SIG-M5 treated with dmso at 0.1 percent for 504 hours (cell line): ENCODE data around the gene PLAC8.
"Not testable (repeated sequence)": the region's sequence is repeated elsewhere in the genome, so short reads cannot be mapped to it uniquely, and the experiment has no call there.

Experiments used
- DNase-seq: peaks from one replicate; lab custom pipeline; 2025; ENCODE audit not compliant: unreplicated experiment; lab: John Stamatoyannopoulos, UW

The PLAC8 gene

DNA sequence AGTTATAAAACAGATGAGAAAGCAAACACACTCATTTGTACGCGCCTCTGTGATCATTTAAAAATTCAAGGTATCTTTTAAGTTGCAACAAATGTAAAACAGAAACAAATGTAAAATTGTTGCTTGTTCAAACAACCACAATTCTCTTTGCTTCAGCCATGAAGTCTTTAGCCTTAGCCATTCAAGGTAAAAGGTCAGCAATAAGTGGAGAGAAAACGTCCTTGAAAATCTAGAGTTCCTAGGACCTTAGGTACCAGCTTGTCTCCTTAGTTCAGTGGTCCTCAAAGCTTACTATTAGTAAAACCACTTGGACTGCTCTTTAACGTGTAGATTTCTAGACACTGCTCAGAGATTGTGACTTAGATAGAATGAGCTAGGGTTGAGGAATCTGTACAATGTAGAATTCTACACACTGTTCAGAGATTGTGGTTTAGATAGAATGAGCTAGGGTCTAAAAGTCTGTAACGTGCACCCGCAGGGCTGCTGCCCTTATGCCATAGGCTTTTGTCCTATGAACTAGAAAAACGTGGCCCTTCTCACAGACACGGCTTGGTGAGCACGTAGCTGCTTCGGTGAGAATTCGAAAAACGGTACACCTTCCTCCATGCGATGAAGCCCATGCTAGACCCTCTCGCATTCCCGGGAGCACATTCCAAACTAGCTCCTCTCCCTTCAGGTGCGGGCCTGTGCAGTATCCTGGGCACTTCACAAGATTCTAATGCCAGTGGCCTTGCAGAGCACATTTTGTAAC, 1.7 kb downstream of the PLAC8 start:
- peak; percentile 45 for DNase-seq

DNA sequence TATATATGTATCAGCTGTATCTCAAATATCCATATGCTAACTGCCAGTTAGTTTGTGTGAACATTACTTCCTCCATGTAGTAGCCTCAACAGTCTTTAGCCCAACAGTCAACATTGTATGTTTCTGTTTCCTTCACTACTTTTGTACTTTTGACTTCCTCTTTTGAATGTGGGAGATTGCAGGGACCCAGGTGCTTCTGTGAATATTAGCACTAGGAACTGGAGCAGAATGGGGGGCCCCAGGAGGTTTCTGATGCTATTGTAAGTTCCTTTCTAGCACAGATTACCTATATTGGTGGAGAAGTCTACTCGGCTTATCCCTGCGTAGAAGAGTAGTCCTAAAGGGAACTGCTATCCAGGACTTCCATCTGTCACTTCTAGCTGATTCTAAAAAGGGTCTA, 2.3 kb downstream of the PLAC8 start:
- DNase-seq = peak; percentile 93

GRCh38 chr4:83111751-83112141, 2.8 kb downstream of the PLAC8 start:
- DNase-seq = peak; percentile 33

DNA sequence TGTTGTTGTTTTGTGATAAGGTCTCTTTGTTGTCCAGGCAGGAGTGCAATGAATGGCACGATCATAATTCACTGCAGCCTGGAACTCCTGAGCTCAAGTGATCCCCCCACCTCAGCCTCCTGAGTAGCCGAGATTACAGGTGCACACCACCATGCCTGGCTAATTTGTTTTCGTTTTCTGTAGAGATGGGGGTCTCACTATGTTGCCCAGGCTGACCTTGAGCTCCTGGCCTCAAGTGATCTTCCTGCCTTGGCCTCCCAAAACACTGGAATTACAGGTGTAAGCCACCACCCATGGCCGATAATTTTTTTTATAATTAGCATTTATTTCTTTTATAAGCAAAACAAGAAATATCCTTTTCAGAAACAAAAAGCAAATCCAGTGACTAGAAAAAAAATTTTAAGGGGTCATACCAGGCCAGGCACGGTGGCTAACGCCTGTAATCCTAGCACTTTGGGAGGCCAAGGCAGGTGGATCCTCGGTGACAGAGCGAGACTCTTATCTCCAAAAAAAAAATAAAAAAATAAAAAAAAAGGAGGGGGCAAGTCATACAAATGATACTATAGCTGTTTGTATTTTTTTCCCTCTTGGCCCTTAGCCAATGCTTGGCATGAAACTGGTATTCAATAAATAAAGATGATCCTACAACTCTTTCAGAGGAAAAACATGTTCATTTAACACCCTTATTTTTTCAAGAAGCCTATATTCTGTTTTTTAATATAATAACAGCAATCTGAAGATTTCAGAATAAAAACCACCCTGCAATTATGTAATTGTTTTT, 3.4 kb downstream of the PLAC8 start:
- DNase-seq = no peak

GRCh38 chr4:83110223-83110945, 4.1 kb downstream of the PLAC8 start:
- DNase-seq = peak; percentile 85

- no peak for DNase-seq
These were observed 4.9 kb downstream of the PLAC8 start for GRCh38 chr4:83109480-83110222.

- no peak for DNase-seq
These were observed 6.2 kb downstream of the PLAC8 start for GRCh38 chr4:83108101-83108861.

DNA sequence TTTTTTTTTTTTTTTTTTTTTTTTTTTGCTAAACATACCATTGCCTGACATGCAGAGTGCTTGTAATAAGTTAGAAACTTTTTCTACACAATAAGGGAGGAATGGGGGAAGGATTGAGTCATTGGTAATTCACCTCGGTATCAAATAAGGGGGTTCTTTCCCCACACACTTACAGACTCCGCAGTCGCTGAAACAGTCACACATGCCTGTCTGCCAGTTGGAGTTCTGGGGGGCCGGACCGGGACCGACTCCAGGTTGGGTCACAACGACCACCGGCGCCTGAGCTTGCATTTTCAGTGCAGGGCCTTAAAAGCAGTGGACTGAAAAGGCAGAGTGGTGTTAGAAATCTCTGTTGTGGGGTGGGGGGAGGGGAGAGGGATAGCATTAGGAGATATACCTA, 6.9 kb downstream of the PLAC8 start:
- DNase-seq = no peak

DNA sequence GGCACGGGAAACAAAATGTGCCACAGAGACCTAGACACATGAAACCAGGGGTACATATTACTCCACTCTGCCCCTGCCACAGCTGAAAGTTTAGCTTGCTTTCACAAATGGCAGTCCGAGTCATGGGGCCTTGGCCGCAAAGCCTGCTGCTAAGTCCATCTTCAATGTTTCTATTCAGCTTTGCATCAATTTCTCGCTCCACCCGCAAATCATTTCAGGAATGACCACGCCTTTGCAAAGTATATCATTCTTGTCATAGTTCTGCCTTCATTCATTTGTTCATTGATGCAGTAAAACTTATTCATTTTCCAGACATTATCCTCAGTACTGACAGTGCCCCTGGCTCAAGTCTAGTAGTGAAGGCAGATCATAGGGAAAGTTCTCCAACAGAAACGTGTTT, 9.5 kb downstream of the PLAC8 start:
- DNase-seq = no peak

DNA sequence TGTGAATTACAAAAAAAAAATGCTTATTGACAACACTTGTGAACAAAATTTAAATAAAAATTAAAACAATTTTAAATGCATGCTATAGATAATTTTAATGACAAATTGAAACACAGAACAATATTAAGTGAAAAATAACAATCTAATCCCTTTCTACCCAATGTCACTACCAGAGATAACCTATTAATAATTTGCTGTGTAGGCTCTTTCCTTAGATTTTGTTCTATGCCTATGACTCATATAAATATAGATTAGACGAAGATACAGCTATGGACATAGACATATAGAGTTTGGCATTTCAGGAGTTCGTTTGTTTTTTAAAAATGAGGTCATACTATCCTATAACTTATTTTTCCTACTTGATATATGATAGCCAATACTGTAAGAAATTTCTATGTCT, 18.1 kb downstream of the PLAC8 start:
- no peak for DNase-seq

GRCh38 chr4:83093060-83093640, 21.4 kb downstream of the PLAC8 start:
- DNase-seq = no peak

DNA sequence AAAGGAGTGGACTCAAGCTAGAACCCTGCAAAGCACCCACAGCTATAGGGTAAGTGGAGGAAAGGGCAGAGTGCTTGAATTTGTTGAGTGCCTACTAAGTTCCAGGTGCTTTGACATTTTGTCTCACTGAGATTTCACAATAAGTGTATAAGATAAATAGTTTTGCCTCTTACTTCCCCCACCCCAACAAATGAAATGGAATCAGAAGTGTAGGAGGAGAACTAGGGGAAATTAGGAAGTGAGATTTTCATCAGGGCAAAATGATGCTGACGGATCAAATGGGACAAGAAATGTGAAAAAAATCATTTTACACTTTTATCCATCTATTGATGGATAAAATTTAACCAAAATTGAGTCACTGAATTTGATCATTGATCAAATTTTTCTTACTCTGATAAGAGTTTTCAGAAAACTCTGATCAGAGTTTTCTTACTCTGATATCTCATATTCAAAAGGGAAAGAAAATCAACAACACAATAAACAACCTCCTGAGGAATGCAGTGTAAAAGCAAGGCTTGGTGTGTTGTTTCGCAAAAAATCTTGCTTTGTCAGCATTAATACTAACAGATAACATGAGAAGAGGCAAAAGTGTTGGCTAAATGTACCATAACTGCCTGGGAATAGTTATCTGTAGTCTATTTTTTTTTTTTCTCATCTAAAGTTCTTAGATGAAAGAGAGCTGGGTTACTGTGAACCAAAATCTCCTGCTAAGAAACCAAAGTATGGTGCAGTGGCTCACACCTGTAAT, 24.9 kb downstream of the PLAC8 start:
- DNase-seq = no peak

DNA sequence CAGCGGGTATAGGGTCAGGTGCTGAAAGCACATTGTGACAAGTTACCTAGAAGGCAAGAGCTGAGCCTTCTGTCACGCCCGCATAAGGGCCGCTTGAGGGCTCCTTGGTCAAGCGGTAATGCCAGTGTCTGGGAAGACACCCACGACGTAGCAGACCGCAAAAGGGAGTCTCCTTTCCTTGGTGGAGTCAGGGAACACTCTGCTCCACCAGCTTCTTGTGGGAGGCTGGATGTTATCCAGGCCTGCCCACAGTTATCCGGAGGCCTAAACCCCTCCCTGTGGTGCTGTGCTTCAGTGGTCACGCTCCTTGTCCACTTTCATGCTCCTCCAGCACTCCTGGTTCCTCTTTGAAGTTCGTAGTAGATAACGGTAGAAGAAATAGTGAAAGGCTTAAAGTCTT, 29.6 kb downstream of the PLAC8 start:
- not testable (repeated sequence) for DNase-seq

DNA sequence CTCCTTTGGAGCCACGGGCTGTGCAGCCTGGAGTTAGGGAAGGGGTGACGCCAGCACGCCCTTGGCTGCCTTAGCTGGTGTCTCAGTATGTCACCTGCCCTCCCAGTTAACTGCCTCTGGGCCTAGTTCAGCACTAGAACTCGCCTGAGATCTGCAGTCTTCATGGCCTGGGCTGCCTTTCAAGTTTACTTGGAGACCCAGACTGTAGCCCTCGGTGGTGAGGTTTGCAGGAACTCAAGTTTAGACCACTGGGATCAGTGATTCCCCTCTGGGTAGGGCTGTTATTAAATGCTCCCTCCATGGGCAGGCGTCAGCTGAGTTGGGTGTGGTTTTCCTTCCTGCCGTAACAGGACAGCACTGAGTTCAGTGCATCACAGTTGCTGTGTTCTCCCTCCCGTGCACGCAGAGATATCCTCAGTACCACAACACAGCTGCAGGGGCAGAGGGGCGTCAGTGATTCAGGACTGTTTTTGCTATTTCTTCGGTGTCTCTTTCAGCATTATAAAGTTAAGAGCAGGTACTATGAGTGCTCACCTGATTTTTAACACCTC, 30.5 kb downstream of the PLAC8 start:
- DNase-seq = peak; percentile 38

DNA sequence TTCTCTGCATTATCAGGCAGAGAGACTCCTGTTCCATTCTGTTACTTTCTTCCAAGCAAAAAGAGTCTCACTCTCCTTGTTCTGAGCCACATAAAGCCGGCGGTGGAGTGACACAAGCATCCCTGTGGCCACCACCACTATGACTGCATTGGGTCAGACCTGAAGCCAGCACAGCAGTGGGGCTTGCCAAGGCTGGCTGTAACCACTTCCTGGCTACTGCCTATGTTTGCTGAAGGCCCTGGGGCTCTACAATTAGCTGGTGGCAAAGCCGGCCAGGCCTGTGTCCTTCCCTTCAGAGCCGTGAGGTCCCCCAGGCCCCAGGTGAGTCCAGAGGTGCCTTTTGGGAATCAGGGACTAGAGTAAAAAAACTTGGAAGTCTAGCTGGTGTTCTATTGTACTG, 31.8 kb downstream of the PLAC8 start:
- no peak for DNase-seq

DNA sequence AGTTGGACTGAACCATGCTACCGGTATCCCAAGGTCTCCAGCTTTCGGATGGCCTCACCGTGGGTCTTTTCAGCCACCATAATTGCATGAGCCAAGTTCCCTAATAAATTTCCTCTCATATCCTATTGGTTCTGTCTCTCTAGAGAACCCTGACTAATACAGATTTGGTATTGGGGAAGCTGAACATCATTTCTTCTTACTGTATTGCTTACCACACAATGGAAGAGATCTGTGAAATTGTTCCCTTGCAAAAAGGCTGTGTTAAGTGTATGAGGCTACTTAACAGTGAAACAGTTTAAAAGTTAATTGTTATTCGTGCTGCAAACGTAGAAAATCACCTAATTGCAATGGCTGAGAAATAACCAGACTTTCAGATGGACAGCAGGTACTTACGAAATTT, 34.0 kb downstream of the PLAC8 start:
- DNase-seq = no peak

DNA sequence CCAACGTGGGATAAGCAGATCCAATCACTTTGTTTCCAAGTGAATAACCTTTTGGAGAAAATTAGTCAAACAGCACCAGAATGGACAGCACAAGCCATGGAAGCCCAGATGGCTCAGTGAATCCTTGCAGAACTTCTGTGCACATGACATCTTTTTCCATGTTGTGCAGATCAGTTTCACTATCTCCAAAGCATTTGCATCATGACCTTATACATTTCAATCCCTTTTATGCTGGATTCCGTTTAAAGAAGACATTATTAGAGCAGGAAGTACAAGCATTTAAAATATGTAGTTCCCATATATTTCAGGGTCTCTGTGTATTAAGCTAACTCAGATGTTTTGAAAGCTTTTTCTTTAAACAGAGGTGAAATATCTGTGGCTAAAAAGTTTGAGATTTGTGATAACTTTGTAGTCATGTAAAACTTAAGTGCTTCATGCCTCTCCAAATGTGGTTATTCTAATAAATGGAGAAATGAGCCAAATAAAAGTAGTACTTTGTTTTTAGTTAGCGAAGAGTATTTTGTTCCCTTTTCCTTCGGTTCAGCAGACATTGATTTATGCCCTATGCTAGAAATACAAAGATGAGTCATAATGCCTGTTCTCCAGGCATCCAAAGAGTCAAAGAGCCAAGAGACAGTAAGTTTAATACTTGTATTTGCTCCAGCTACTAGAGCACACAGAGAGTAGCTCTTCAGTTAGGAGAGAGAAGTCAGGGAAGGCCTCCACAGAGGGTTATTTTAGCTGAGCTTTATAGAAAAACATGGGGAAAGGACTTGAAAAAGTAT, 39.0 kb downstream of the PLAC8 start:
- no peak for DNase-seq

- DNase-seq = not testable (repeated sequence)
These were observed 39.7 kb downstream of the PLAC8 start for GRCh38 chr4:83074783-83075182.
